GM19240 (cell line): ENCODE measurements around the gene DACH1.

Source experiments
- DNase-seq: peaks from one replicate; pipeline ENCODE4 v3.0.0; 2011; ENCODE audit warnings: low spot score; ENCODE audit not compliant: insufficient read length

The DACH1 gene

DNA sequence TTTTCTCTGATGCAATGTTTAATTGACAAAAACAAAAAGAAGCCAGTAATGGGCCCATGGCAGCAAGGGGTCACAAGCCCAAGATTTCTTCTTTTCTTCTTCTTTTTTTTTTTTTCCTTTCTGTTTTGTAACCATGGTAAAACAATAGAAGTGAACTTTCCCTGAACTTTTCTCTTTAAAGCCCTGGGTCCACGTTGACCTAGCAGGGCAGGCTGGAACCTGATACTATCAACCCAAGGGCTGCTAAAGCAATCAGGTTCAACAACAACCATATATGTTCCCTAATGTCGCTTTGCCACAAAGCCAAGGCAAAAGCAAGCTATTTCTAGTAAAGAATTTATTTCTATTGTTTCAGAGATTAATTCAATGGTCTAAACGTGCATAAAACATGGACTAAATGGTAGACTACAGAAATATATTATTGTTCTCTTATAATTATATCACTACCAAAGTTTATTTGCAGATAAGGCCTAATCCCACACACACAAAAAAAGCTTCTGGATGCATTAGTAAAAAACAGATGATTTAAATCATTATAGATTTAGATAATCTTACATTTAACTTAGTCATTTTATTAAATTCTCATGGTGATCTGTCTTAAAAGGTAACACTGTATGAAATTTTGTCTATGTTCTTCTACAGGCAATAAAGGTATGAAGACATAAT is 153.9 kb downstream of the DACH1 start:
- no peak for DNase-seq

- no peak for DNase-seq
Measured at GRCh38 chr13:71704656-71705055, 162.3 kb downstream of the DACH1 start.

GRCh38 chr13:71703138-71703537 is 163.9 kb downstream of the DACH1 start:
- DNase-seq: no peak

GRCh38 chr13:71702253-71702652 is 164.8 kb downstream of the DACH1 start:
- no peak for DNase-seq

DNA sequence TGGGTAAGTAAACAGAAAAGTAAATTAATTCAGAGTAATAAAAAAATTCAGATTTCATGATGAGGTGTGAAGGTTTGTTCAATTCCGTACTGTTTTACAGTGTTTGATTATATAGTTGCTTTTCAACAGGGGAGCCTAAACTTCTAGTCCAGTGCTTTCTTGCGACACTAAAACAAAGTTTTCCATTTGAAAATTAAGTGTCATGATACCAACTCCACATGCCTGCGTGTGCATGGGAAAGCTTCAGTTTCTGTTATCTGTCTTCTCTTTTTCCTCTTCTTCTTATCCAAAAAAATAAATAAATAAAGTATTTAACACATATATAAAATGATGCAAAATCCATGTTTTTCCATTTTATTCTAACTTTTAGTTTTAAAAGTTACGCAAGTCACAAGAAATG is 165.3 kb downstream of the DACH1 start:
- DNase-seq: no peak

- no peak for DNase-seq
Measured at GRCh38 chr13:71699342-71699741, 167.7 kb downstream of the DACH1 start.

DNA sequence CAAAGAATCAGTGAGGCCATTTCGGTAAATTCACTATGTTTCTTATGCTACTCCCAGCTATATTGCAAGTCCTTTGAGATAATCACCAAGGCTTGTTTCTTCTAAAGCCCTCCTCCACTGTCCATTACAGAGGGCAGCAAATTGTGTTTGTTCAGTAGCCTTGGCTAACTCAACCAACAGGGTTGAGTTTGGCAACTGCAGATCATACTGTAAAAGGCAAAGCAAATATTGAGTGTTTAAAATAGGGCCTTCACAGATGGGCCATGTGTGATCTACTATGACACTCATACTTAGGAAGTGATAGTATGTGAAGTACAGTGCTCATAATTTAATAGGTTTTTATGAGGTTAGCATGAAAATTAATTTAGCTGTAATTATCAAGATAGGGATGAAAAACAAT is 171.3 kb downstream of the DACH1 start:
- DNase-seq: no peak

- DNase-seq: no peak
Measured at GRCh38 chr13:71685072-71685471, 181.9 kb downstream of the DACH1 start.

- DNase-seq: no peak
Measured at GRCh38 chr13:71681901-71682613, 184.9 kb downstream of the DACH1 start.

- no peak for DNase-seq
Measured at GRCh38 chr13:71677124-71677523, 189.9 kb downstream of the DACH1 start.

DNA sequence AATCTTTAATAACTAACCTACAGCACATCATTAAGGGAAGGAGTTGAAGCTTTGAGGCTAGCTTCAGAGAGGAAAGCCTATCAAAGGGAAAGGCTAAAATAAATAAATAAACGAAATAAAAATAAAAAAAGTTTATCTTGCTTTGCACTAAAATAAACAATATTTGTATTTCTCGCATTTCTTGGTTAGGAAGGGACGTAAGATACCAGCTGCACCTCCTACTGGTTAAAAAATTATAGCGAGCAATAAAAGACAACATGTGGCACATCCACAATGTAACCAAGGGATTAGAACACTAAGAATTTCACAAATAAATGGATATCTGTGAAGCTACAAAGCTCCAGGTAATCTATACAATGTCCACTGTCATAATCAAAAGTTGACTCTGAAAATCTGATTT is 194.5 kb downstream of the DACH1 start:
- DNase-seq: no peak

DNA sequence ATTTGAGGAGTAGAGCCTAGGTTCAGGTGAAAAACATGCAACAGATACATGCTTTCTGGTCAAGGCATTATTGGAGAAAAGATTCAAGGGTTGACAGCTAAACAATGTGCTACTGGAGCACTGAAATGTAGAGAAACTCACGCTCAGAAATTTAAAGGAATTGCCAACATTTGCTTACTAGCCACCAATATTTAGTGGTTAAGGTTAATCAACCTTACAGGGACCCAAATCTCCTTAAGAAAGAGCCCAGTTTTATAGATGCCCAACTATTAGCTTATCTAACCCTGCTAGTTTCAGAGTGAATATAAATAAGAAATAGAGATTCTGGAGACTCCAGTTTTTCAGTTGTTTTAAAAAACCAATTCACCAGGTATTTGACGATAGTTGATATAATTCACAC is 203.6 kb downstream of the DACH1 start:
- no peak for DNase-seq

DNA sequence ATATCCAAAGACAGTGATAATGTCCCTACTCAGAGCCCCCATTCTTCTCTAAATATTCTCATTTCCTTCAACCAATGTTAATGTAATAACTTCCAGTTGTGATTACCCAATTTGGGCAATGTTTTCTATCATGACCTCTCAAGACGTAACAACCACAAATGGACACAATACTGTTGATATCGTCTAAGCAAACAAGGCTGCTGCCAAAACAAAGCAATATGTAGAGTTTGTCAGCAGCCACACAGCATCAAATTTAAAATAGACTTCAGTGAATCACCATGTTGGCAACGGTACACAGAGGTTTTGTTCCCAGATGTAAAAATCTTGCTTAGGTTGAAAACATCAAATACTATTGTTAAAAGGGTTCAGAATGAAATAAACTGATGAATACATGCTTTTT is 205.1 kb downstream of the DACH1 start:
- DNase-seq: no peak

DNA sequence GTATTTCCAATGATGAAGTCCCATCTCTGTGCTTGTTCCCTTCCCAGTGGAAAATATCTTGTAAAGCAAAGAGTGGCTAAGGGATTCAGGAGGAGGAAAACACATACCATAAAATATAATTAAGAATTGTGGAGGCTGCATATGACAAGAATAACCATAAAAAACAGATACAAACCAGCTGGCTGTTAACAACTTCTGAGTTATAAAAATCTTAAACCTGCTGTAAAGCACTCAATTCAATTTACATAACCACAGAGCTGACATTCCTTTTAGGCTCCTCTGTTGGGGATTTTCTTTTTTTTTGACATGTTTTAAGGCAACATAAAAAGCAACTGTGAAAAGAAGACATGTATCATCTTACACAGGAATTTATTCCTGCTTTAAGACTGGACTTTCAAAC is 207.6 kb downstream of the DACH1 start:
- DNase-seq: no peak

- DNase-seq: no peak
Measured at GRCh38 chr13:71645467-71645866, 221.5 kb downstream of the DACH1 start.

DNA sequence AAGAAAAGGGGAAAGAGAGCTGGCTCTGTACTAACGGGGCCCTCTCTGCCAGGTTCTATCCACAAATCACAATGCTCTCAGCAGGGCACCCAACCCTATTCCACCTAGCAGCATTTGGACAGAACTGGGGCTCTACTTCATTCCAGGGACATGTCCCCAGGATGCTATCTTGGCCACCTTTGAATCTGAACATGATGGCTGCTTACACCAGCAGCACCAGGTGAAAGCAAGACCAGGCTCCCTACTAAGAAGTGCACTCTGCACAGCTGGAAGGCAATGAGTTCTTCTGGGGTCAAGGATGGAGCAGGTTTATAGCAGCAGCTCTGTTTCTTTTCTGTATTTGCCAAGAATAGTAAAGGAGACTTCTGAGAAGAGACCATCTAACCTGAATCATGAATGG is 222.4 kb downstream of the DACH1 start:
- DNase-seq: no peak

DNA sequence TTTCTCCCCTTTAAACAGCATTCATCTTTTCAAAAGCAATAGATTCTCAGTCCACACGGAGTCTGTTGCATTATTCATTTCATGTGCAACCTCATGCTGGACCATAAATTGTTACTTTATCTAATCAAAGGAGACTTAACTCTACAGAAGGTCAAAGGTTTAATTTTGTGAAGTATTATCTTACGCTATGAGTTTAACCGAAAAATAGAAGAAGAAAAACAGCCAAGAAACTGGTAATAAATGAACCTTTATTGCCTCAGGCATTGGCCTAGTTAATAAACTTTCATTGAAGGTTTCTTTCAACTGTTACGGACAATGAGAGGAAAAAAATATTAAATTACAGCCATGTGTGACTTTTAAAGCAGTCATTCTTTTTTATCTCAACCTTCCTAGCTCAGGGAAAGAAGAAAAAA is 223.6 kb downstream of the DACH1 start:
- DNase-seq: no peak

- DNase-seq: no peak
Measured at GRCh38 chr13:71638751-71639150, 228.3 kb downstream of the DACH1 start.

DNA sequence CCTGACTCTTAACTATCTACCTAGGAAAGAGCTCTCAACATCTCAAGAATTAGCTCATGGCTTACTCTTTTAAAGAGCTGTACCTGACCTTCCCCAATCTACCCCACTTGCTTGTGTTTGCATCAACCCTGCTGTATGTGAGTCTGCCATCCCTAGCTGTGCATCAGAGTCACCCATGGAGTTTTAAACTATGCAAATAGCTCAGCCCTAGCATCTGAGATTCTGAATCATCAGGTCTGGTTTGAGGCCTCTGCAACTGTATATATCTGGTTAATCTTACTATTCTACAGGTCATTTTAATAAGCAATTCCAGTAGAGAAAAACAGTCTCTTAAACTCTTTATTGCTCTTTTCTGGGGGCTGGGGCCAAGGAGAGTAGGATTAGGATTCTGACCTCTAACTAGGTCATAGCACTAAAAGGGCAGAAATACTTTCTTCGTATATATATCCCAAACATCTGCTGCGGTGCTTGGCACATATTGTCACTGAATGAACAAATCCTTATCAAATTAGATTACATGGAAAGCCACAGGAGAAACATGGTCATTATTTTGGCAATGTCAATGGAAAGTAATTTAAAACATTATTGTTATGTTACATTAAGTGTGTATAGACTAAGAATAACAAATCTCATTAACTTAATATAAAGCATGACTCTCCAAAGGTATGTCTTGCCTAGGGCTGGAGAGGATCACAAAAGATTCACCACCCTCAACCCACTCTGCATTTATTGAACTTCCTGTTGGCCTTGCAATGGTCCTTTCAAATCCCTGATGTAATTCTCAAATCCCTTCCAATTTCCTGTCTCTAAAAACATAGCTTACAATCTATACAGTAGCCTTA is 232.2 kb downstream of the DACH1 start:
- DNase-seq: no peak

GRCh38 chr13:71634182-71634581 is 232.8 kb downstream of the DACH1 start:
- no peak for DNase-seq

GRCh38 chr13:71632721-71633120 is 234.3 kb downstream of the DACH1 start:
- DNase-seq: no peak

GRCh38 chr13:71632206-71632605 is 234.8 kb downstream of the DACH1 start:
- DNase-seq: no peak
